Heart right ventricle (tissue), 16 donors: Measurements from ENCODE around the gene ZFX. TPM values are rescaled to one million over a fixed set of nuclear protein-coding genes. Genes with fewer than 3 reads are reported as not detected.
A peak's percentile ranks its signal among the peaks of the same experiment; 100 is the strongest.

Experiments used
- ATAC-seq, 8 donors: fragments of 200-7000 bp; cut with Tn5 transposase; one replicate each; pipeline ENCODE4 v1.9.1; 2020; ENCODE audit warnings: mild to moderate bottlenecking in 8 of 8, moderate library complexity in 8 of 8, moderate number of reproducible peaks in 1 of 8
- DNase-seq, 2 donors: peaks; one replicate each; pipeline ENCODE4 v3.0.0-alpha.2; 2020
- H3K27ac ChIP-seq, 10 donors: fragments of 200-600 bp; sonication (generic) in 2 of 10; one replicate each; pipeline versions ENCODE4 v1.5.0 to v1.8.0; 2020 to 2022; ENCODE audit warnings: mild to moderate bottlenecking in 3 of 10
- H3K27me3 ChIP-seq, 7 donors: fragments of 200-600 bp; one replicate each; pipeline ENCODE4 v1.8.0; 2021 to 2022; ENCODE audit warnings: mild to moderate bottlenecking in 2 of 7
- H3K36me3 ChIP-seq, 9 donors: fragments of 200-600 bp; sonication (generic) in 1 of 9; one replicate each; pipeline versions ENCODE4 v1.5.0 to v1.8.0; 2020 to 2022; ENCODE audit warnings: mild to moderate bottlenecking in 2 of 9
- H3K4me1 ChIP-seq, 9 donors: fragments of 200-600 bp; sonication (generic) in 1 of 9; one replicate each; pipeline versions ENCODE4 v1.5.0 to v1.8.0; 2020 to 2022; ENCODE audit warnings: mild to moderate bottlenecking in 4 of 9
- H3K4me3 ChIP-seq, 10 donors: fragments of 200-600 bp; sonication (generic) in 2 of 10; one replicate each; pipeline versions ENCODE4 v1.5.0 to v1.8.0; 2020 to 2022; ENCODE audit warnings: mild to moderate bottlenecking in 7 of 10, moderate library complexity in 2 of 10
- H3K9me3 ChIP-seq, 11 donors: fragments of 200-600 bp in 10 of 11; sonication (generic) in 2 of 11; one replicate each; pipeline versions ENCODE4 v1.5.0 to v1.8.0; 2013 to 2022; ENCODE audit warnings: mild to moderate bottlenecking in 2 of 11, control low read depth in 1 of 11, moderate library complexity in 1 of 11
- WGBS, 2 donors: extraction: QIAGEN DNeasy Blood & Tissue Kit; methylation state at CpG; one replicate each; pipeline ENCODE4 v1.1.7; 2013; ENCODE audit warnings: inconsistent platforms in 1 of 2; 5-methylcytosine and 5-hydroxymethylcytosine counted together
- intact Hi-C, 10 donors: fragments of 100-400 bp; cut with DNase I; formaldehyde crosslinking; loops; one replicate each; pipeline versions ENCODE4 v1.11.1 to v1.14.2; 2022
- polyA plus RNA-seq, 2 donors: library from polyadenylated mRNA; stranded (reverse); fragments of 200-250 nt; gene quantifications; one replicate each; pipeline ENCODE4 v1.2.3, GENCODE V29; 2013
- total RNA-seq, 10 donors: library from RNA; stranded (reverse); fragmentation: NEBNext Ultra II Directional in 3 of 10; extraction: Animal tissue kit (Norgen Biotek cat#: 25700) in 3 of 10; gene quantifications; one replicate each; pipeline versions ENCODE4 v1.2.1 to v1.2.4, GENCODE V29; 2021 to 2023
- TF ChIP-seq, protein P1 (sequence below), 9 donors: fragments of 200-600 bp; sonication (generic) in 2 of 9; IDR thresholded peaks; one replicate each; pipeline versions ENCODE4 v1.5.0 to v1.8.0; 2021 to 2022; ENCODE audit warnings: antibody characterized with exemption in 9 of 9, mild to moderate bottlenecking in 5 of 9, moderate library complexity in 1 of 9
- donor health status: Arrhythmogenic right ventricular cardiomyopathy.
- donor health status: ischemic (EF 13 %, LVEDD 7.1; RV severe dilation, severe dysfunction).
- donor health status: healthy with polysubstance abuse.
- donor health status: DM: no; HTN: yes; CAD: no.
- donor health status: DM: no; HTN: no; CAD: no.
- donor health status: ischemic (EF 25% LVEDD 6.9; RV normal size, moderate dysfunction).
- donor health status: ischemic (EF 25% LVEDD 5.7; RV mildly dilated, moderate dysfunction).
- donor health status: healthy.
- donor health status: DM: yes; HTN: yes; CAD: no.
- donor health status: Ischemic cardiomyopathy.
- donor health status: ischemic (EF 35%, LVEDD 5.7; RV mildly dilated, moderate dysfunction).
- donor health status: nonischemic (EF 11% LVEDD 7.7; RV severe dilation, severe dysfunction).
- donor health status: DM: yes; HTN: yes; CAD: no.
- donor health status: PGD.
- donor health status: ischemic (EF 29% LVEDD 5.4; RV normal size, mild dysfunction).
- donor health status: nonischemic (EF 23%, LVEDD 6.1; RV moderate dilation, normal function).

The ZFX gene
- total and polyA plus RNA-seq, 12 donors: 3.2 to 57.6 (median 37.1) TPM

DNA sequence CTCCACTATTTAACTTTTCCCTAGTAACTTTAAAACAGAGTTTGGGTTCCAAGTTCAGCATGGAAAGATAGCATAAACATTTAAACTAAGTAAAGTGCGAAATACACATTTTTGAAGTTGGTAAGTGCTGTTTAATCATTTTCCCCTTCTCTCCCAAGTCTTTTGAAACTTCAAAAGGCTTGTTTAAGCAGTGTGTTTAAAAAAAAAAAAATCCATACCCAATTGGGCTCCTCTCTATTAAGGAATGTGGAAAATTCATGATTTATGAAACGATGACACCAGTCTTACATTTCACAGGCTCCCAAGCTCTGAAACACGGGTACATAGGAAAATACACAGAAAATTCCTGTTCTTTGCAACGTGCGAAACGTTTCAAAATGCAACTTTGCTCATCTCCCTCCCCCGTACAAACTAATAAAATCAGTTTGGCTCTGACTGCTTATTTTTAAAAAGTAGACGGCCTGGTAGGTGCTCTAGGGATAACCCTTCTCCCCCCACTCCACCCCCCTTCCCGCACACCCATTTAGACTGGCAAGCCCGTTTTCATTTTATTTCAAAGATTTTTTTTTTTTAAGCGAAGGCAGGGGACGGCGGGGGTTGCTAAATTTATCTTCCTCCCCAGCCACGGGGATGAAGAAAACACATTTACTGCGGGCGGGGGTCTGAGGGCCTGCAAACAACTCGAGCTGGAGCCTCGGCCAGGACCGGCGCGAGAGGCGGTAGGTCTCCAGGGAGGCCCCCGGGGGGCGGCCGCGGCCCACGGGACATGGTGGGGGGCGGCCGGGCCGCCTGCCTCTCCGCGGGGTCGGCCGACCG lies 786 bp upstream of the ZFX start:
- peak overlapping the region; percentile 87 to 100 (median 98) for H3K27ac ChIP-seq
- peaks cover 2 to 61% (median 45%) of the 10 kb centered on the region in 9 donors for H3K4me1 ChIP-seq
- WGBS, 2 donors: 3% methylated on average over 23 to 32 of the region's 35 CpGs
- H3K9me3 ChIP-seq: no peaks in the 10 kb centered on the region
- H3K36me3 ChIP-seq: peaks cover 0 to 12% (median 0%) of the 10 kb centered on the region in 9 donors
- DNase-seq: peak in 1 of 2 donors; percentile 16
- TF ChIP-seq, protein P1, sequence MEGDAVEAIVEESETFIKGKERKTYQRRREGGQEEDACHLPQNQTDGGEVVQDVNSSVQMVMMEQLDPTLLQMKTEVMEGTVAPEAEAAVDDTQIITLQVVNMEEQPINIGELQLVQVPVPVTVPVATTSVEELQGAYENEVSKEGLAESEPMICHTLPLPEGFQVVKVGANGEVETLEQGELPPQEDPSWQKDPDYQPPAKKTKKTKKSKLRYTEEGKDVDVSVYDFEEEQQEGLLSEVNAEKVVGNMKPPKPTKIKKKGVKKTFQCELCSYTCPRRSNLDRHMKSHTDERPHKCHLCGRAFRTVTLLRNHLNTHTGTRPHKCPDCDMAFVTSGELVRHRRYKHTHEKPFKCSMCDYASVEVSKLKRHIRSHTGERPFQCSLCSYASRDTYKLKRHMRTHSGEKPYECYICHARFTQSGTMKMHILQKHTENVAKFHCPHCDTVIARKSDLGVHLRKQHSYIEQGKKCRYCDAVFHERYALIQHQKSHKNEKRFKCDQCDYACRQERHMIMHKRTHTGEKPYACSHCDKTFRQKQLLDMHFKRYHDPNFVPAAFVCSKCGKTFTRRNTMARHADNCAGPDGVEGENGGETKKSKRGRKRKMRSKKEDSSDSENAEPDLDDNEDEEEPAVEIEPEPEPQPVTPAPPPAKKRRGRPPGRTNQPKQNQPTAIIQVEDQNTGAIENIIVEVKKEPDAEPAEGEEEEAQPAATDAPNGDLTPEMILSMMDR (IDR thresholded peaks at IDR 0.05): no peak
- intact Hi-C loops: no loop called here
- peak in 2 of 8 donors; percentile 1 to 3 for ATAC-seq
- H3K4me3 ChIP-seq: peak overlapping the region; percentile 21 to 91 (median 74)
- H3K27me3 ChIP-seq: no peaks in the 10 kb centered on the region

DNA sequence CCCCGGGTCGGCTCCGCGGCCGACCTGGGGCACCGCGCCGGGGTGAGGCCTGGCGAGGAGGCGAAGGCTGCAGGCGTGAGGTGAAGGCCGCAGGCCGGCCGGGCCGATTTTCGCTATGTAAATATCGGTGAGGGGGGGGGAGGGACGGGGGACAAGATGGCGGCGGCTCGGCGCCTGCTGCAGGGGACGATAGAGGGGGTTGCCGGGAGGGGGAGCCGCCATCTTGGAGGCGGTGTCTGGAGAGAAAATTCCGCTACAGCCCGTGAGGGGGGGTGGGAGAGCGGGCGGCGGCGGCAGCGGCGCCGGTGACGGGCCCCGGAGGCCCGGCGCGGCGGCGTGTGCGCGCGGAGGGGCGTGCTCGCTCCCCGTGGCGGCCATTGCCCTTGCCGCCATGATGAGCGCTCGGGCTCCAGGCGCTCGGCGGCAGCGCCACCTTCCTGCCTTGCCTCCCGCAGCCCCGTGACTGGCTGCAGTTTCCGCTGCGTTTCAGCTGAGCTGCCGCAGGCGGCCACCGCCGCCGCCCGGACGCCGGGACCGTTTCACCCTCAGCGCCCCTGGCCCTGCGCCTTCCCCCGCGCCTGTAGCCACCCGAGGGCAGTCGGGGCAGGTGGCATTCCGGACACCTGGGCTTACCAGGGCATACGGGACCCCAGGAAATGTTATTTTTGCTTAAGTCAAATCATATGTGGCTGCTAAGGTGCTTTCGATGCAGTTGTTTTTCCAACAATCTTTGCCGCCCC lies 692 bp downstream of the ZFX start:
- H3K9me3 ChIP-seq: no peaks in the 10 kb centered on the region
- intact Hi-C loops: loop anchor here in 4 of 10 donors (5.0 to 10.0 kb wide), 5 partner anchors 37 to 243 kb away; partner anchors contain the start of genes APOO (in 1 of the 4), CXorf58 (in 1 of the 4) and EIF2S3 (in 1 of the 4)
- H3K4me3 ChIP-seq: peak overlapping the region; percentile 59 to 91 (median 74)
- peaks cover 2 to 76% (median 57%) of the 10 kb centered on the region in 9 donors for H3K4me1 ChIP-seq
- ATAC-seq (peak; percentile 85 to 95 (median 90)), DNase-seq (peak; percentile 82 to 85)
- TF ChIP-seq, protein P1 (IDR thresholded peaks at IDR 0.05): peak in 8 of 9 donors; percentile 5 to 65 (median 52)
- WGBS, 2 donors: 0 to 1% methylated on average over 9 to 67 of the region's 79 CpGs
- H3K27ac ChIP-seq: peak overlapping the region; percentile 87 to 100 (median 98)
- H3K27me3 ChIP-seq: no peaks in the 10 kb centered on the region
- H3K36me3 ChIP-seq: peaks cover 0 to 26% (median 0%) of the 10 kb centered on the region in 9 donors

DNA sequence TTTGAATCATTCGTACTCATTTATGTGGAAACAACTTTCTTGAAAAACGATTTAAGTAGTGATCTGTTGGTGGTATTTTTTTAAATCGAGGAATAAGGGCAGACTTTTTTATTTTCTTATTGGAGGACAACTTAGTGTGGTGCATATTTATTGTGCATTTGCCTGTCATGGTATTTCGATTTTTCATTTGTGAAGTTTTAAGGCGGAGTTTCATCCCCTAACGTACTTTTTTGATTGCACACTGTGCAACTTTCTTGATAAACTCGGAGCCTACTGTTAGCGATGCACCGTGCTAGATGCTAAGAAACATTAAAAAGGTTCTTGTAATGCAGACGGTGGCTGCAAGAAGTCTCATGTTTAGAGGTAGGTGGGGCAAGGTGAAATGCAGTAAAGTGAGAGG lies 1.4 kb downstream of the ZFX start:
- Histone ChIP-seq H3K4me3 (peak overlapping the region; percentile 59 to 91 (median 74)), H3K36me3 (peaks cover 0 to 29% (median 0%) of the 10 kb centered on the region in 9 donors), H3K4me1 (peaks cover 2 to 80% (median 64%) of the 10 kb centered on the region in 9 donors), H3K27ac (peak overlapping the region in 9 of 10 donors; percentile 87 to 100 (median 97)), H3K9me3 (no peaks in the 10 kb centered on the region), H3K27me3 (no peaks in the 10 kb centered on the region)
- ATAC-seq (no peak), DNase-seq (no peak)
- intact Hi-C loops: loop anchor here in 4 of 10 donors (5.0 to 10.0 kb wide), 5 partner anchors 36 to 244 kb away; partner anchors contain the start of genes APOO (in 1 of the 4), CXorf58 (in 1 of the 4) and EIF2S3 (in 1 of the 4)
- 0 to 1% methylated on average over 10 of the region's 10 CpGs for WGBS, 2 donors
- TF ChIP-seq, protein P1 (IDR thresholded peaks at IDR 0.05): no peak

DNA sequence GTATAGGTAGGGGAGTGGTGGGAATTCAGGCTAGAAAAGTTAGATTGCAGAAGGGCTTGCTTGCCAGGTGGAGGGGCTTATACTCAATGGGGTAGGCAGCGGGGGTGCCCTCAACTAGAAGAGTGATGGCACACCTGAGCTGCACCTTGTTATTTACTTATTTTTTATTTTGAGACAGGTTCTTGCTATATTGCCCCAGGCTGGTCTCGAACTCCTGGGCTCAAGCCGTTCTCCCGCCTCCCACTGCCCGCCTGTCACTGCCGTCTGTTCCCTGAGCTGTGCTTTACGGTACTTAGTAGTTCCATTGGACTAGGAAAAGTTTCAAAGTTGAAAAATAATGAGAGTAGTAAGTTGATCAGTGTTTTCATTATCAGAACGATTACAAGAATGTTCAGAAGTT lies 2.0 kb downstream of the ZFX start:
- Histone ChIP-seq H3K9me3 (no peaks in the 10 kb centered on the region), H3K27me3 (no peaks in the 10 kb centered on the region), H3K4me3 (peak overlapping the region in 9 of 10 donors; percentile 59 to 91 (median 74)), H3K27ac (peak overlapping the region in 8 of 10 donors; percentile 94 to 100 (median 98)), H3K36me3 (peaks cover 0 to 29% (median 0%) of the 10 kb centered on the region in 9 donors), H3K4me1 (peaks cover 2 to 79% (median 68%) of the 10 kb centered on the region in 9 donors)
- TF ChIP-seq, protein P1 (IDR thresholded peaks at IDR 0.05): no peak
- WGBS, 2 donors: 40 to 44% methylated on average over 8 of the region's 8 CpGs
- intact Hi-C loops: loop anchor here in 4 of 10 donors (5.0 to 10.0 kb wide), 5 partner anchors 36 to 244 kb away; partner anchors contain the start of genes APOO (in 1 of the 4), CXorf58 (in 1 of the 4) and EIF2S3 (in 1 of the 4)
- ATAC-seq (no peak), DNase-seq (no peak)
